Heart left ventricle (tissue), 13 donors: ENCODE measurements around the gene PREB.

Experiments used
- POLR2A ChIP-seq, 2 donors: fragments of 450-650 bp; IDR thresholded peaks; one replicate each; pipeline ENCODE4 v1.6.1; 2017; ENCODE audit warnings: antibody characterized with exemption in 2 of 2, mild to moderate bottlenecking in 2 of 2, moderate library complexity in 2 of 2
- TF ChIP-seq, protein P1 (sequence below), 12 donors: fragments of 200-600 bp; sonication (generic) in 4 of 12; IDR thresholded peaks; one replicate each; pipeline versions ENCODE4 v1.5.0 to v1.8.0; 2018 to 2022; ENCODE audit warnings: antibody characterized with exemption in 12 of 12, mild to moderate bottlenecking in 5 of 12
- donor health status: ischemic (EF 13 %, LVEDD 7.1; RV severe dilation, severe dysfunction).
- donor health status: DM: no; HTN: yes; CAD: no.
- donor health status: DM: no; HTN: no; CAD: no.
- donor health status: ischemic (EF 25% LVEDD 6.9; RV normal size, moderate dysfunction).
- donor health status: ischemic (EF 25% LVEDD 5.7; RV mildly dilated, moderate dysfunction).
- donor health status: ischemic (EF 35%, LVEDD 5.7; RV mildly dilated, moderate dysfunction).
- donor health status: nonischemic (EF 11% LVEDD 7.7; RV severe dilation, severe dysfunction).
- donor health status: DM: yes; HTN: yes; CAD: no.
- donor health status: PGD.
- donor health status: ischemic (EF 29% LVEDD 5.4; RV normal size, mild dysfunction).
- donor health status: nonischemic (EF 23%, LVEDD 6.1; RV moderate dilation, normal function).

- TF ChIP-seq, protein P1, sequence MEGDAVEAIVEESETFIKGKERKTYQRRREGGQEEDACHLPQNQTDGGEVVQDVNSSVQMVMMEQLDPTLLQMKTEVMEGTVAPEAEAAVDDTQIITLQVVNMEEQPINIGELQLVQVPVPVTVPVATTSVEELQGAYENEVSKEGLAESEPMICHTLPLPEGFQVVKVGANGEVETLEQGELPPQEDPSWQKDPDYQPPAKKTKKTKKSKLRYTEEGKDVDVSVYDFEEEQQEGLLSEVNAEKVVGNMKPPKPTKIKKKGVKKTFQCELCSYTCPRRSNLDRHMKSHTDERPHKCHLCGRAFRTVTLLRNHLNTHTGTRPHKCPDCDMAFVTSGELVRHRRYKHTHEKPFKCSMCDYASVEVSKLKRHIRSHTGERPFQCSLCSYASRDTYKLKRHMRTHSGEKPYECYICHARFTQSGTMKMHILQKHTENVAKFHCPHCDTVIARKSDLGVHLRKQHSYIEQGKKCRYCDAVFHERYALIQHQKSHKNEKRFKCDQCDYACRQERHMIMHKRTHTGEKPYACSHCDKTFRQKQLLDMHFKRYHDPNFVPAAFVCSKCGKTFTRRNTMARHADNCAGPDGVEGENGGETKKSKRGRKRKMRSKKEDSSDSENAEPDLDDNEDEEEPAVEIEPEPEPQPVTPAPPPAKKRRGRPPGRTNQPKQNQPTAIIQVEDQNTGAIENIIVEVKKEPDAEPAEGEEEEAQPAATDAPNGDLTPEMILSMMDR (IDR thresholded peaks at IDR 0.05) = no peak
- TF ChIP-seq POLR2A (IDR thresholded peaks at IDR 0.05) = no peak
Observed at GRCh38 chr2:27081984-27082772, 52.3 kb downstream of the PREB start.
